ENCODE measurements around the gene EMC6. TPM values are rescaled to one million over a fixed set of nuclear protein-coding genes. Genes with fewer than 3 reads are reported as not detected.

The EMC6 gene
- total RNA-seq, 1 experiment from 2014 or later, result 38.2 TPM

GRCh38 chr17:3647251-3647650 is 21.4 kb upstream of the EMC6 start:
- H3K4me1 Mint-ChIP-seq (ENCODE audit: low read depth, unreplicated experiment), result no peaks in the 10 kb centered on the region
- H3K36me3 Mint-ChIP-seq (ENCODE audit: insufficient read depth, unreplicated experiment), result peaks cover 19% of the 10 kb centered on the region
- no peak overlapping the region for H3K27ac Mint-ChIP-seq (ENCODE audit: unreplicated experiment)
- H3K4me3 Mint-ChIP-seq (ENCODE audit: low read depth, unreplicated experiment), result no peak overlapping the region
- CTCF ChIA-PET, result no interaction called here
- no TSS peak for BruUV-seq (replicated peaks)
- no peak for TF ChIP-seq CTCF (IDR thresholded peaks at IDR 0.05; ENCODE audit: unreplicated experiment)
- intact Hi-C loops (cut with micrococcal nuclease; ENCODE audit: unreplicated experiment), result loop anchor here (5.0 kb wide), 1 partner anchor 600 kb away; no protein-coding TSS in a partner anchor
- H3K27me3 Mint-ChIP-seq (ENCODE audit: unreplicated experiment), result no peaks in the 10 kb centered on the region
- no peaks in the 10 kb centered on the region for H3K9me3 Mint-ChIP-seq (ENCODE audit: low read depth, unreplicated experiment)
- DNase-seq, result no peak

- peak; percentile 47 for DNase-seq
- H3K4me3 Mint-ChIP-seq (ENCODE audit: low read depth, unreplicated experiment), result no peak overlapping the region
- CTCF ChIA-PET, result interaction anchor here (0.6 kb wide), 2 partner anchors 97 to 1030 kb away, joined by 3 to 6 read pairs; no protein-coding TSS in a partner anchor
Measured at GRCh38 chr17:3647769-3648555, 20.6 kb upstream of the EMC6 start.

GRCh38 chr17:3655766-3656165 is 12.8 kb upstream of the EMC6 start:
- Mint-ChIP-seq H3K27me3 (ENCODE audit: unreplicated experiment) (no peaks in the 10 kb centered on the region), H3K9me3 (ENCODE audit: low read depth, unreplicated experiment) (no peaks in the 10 kb centered on the region), H3K4me3 (ENCODE audit: low read depth, unreplicated experiment) (no peak overlapping the region), H3K4me1 (ENCODE audit: low read depth, unreplicated experiment) (no peaks in the 10 kb centered on the region), H3K27ac (ENCODE audit: unreplicated experiment) (no peak overlapping the region), H3K36me3 (ENCODE audit: insufficient read depth, unreplicated experiment) (peaks cover 45% of the 10 kb centered on the region)
- CTCF ChIA-PET, result no interaction called here
- TF ChIP-seq CTCF (IDR thresholded peaks at IDR 0.05; ENCODE audit: unreplicated experiment), result no peak
- BruUV-seq (replicated peaks), result no TSS peak
- DNase-seq, result no peak
- intact Hi-C loops (cut with micrococcal nuclease; ENCODE audit: unreplicated experiment), result no loop called here

More at GRCh38 chr17:3647769-3648555, 20.6 kb upstream of the EMC6 start:
- intact Hi-C loops (cut with micrococcal nuclease; ENCODE audit: unreplicated experiment), result loop anchor here (5.0 kb wide), 1 partner anchor 601 kb away; no protein-coding TSS in a partner anchor
- no peak overlapping the region for H3K27ac Mint-ChIP-seq (ENCODE audit: unreplicated experiment)
- no peaks in the 10 kb centered on the region for H3K27me3 Mint-ChIP-seq (ENCODE audit: unreplicated experiment)
- TF ChIP-seq CTCF (IDR thresholded peaks at IDR 0.05; ENCODE audit: unreplicated experiment), result peak; percentile 35
- no peaks in the 10 kb centered on the region for H3K4me1 Mint-ChIP-seq (ENCODE audit: low read depth, unreplicated experiment)
- H3K36me3 Mint-ChIP-seq (ENCODE audit: insufficient read depth, unreplicated experiment), result peaks cover 25% of the 10 kb centered on the region
- H3K9me3 Mint-ChIP-seq (ENCODE audit: low read depth, unreplicated experiment), result no peaks in the 10 kb centered on the region
- BruUV-seq (replicated peaks), result no TSS peak

GRCh38 chr17:3656353-3656752 is 12.3 kb upstream of the EMC6 start:
- intact Hi-C loops (cut with micrococcal nuclease; ENCODE audit: unreplicated experiment), result no loop called here
- CTCF ChIA-PET, result interaction anchor here (0.6 kb wide), 2 partner anchors 26 to 842 kb away, joined by 3 to 9 read pairs; no protein-coding TSS in a partner anchor
- Mint-ChIP-seq H3K27me3 (ENCODE audit: unreplicated experiment) (no peaks in the 10 kb centered on the region), H3K36me3 (ENCODE audit: insufficient read depth, unreplicated experiment) (peaks cover 50% of the 10 kb centered on the region), H3K4me3 (ENCODE audit: low read depth, unreplicated experiment) (no peak overlapping the region), H3K27ac (ENCODE audit: unreplicated experiment) (peak overlapping the region; percentile 44), H3K9me3 (ENCODE audit: low read depth, unreplicated experiment) (no peaks in the 10 kb centered on the region), H3K4me1 (ENCODE audit: low read depth, unreplicated experiment) (no peaks in the 10 kb centered on the region)
- DNase-seq, result no peak
- no TSS peak for BruUV-seq (replicated peaks)
- no peak for TF ChIP-seq CTCF (IDR thresholded peaks at IDR 0.05; ENCODE audit: unreplicated experiment)
